Stomach (tissue), 4 donors: ENCODE measurements around the gene VWC2.

Source experiments
- CTCF ChIP-seq, 7 experiments: fragments of 450-650 bp in 4 of 7; fragments of 200-600 bp in 3 of 7; sonication (generic) in 3 of 7; IDR thresholded peaks; one replicate each; pipeline ENCODE4 v1.5.1; 2016 to 2019; ENCODE audit warnings: antibody characterized with exemption in 7 of 7, control low read depth in 2 of 7, mild to moderate bottlenecking in 1 of 7
- EP300 ChIP-seq: sonication (generic); formaldehyde crosslinking; IDR thresholded peaks from one replicate; pipeline ENCODE4 v1.6.1; 2017; ENCODE audit warnings: antibody characterized with exemption
- POLR2A ChIP-seq, 4 donors: fragments of 450-650 bp; IDR thresholded peaks; one replicate each; pipeline ENCODE4 v1.6.1; 2016; ENCODE audit warnings: antibody characterized with exemption in 4 of 4, control low read depth in 2 of 4, mild to moderate bottlenecking in 1 of 4, moderate library complexity in 1 of 4

- TF ChIP-seq POLR2A (IDR thresholded peaks at IDR 0.05) = no peak
- TF ChIP-seq CTCF (IDR thresholded peaks at IDR 0.05) = no peak
- no peak for TF ChIP-seq EP300
Measured at GRCh38 chr7:49770838-49771237, 2.6 kb upstream of the VWC2 start.
